Measurements from ENCODE around the gene BTBD7. TPM values are rescaled to one million over a fixed set of nuclear protein-coding genes. Genes with fewer than 3 reads are reported as not detected.
"Not testable (repeated sequence)": the region's sequence is repeated elsewhere in the genome, so short reads cannot be mapped to it uniquely, and the experiment has no call there.

Gene BTBD7
- total RNA-seq, 1 donor from 2014 or later = 81.6 TPM

DNA sequence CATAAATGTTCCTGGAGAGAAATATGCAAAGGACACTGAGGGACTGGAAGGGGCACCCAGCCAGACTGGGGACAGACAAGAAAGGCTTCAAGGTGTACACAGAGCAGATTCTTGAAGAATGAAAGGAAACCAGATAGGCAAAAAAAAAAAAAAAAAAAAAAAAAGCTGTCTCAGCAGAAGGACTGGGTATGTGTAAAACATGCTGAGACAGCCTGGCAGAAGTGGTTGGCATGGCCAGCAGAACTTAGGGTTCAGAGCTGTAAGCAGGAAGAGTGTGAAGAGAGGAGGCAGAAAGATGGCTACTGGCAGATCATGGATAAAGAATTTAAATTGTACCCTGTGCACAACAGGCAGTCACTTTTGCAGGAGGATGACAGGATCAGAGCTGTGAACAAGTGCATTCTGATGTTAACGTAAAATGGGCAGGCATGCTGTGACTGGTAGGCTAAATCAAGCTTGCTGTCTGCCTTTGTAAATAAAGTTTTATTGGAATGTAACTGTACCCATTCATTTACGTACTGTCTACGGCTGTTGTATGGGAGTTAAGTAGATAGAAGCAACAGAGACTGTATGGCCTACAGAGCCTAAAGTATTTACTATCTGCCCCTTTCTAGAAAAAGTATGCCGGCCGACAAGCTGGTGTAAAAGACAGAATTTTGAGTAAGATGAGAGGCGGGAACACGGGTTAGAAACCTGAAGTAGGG is 83.6 kb downstream of the BTBD7 start:
- no peak for DNase-seq (ENCODE audit: low read depth)

- DNase-seq (ENCODE audit: low read depth) = no peak
Observed at GRCh38 chr14:93246534-93246933, 86.3 kb downstream of the BTBD7 start.

DNA sequence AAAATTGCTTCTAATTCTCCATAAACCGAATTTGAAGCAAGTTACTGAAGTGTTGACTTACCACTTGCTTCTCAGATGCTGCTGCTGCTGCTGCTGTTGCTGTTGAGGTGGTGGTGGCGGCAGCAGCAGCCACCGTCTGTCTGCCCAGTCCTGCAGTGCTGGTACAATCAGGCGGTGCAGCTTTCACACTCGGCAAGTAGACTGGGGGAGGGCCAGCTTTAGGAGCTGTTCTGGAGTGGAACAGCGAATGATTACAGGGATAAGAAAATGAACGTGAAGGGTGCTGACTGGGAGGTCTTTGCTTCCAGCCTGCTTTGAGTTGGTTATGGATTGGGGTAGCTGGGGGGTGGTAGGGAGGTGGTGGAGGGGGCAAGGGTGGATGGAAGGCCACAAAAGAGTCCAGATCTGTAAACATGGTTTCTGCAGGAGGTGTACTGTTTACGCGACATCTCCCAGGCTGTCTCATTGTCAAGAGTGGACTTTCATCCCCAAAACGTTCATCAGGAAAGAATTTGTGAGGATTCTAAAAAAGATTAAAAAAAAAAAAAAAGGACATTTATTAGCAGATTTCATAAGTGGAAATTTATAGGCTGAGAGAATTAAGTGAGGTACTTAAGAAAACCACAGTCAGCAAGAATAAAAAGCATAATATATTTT is 86.9 kb downstream of the BTBD7 start:
- DNase-seq (ENCODE audit: low read depth) = peak; percentile 52

GRCh38 chr14:93240678-93241000 is 92.2 kb downstream of the BTBD7 start:
- DNase-seq (ENCODE audit: low read depth) = no peak

GRCh38 chr14:93239869-93240677 is 92.8 kb downstream of the BTBD7 start:
- peak; percentile 90 for DNase-seq (ENCODE audit: low read depth)

- peak; percentile 91 for DNase-seq (ENCODE audit: low read depth)
Observed at GRCh38 chr14:93234798-93235197, 98.0 kb downstream of the BTBD7 start.

DNA sequence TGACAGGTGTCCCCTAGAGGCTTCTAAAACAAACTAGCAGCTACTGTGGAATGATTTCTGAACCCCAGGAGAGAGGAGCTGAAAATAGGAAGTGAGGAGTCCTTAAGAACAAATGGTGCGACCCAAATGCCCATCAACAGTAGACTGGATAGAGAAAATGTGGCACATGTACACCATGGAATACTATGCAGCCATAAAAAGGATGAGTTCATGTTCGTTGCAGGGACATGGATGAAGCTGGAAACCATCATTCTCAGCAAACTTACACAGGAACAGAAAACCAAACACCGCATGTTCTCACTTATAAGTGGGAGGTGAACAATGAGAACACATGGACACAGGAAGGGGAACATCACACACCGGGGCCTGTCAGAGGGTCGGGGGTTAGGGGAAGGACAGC is 99.8 kb downstream of the BTBD7 start:
- not testable (repeated sequence) for DNase-seq (ENCODE audit: low read depth)

DNA sequence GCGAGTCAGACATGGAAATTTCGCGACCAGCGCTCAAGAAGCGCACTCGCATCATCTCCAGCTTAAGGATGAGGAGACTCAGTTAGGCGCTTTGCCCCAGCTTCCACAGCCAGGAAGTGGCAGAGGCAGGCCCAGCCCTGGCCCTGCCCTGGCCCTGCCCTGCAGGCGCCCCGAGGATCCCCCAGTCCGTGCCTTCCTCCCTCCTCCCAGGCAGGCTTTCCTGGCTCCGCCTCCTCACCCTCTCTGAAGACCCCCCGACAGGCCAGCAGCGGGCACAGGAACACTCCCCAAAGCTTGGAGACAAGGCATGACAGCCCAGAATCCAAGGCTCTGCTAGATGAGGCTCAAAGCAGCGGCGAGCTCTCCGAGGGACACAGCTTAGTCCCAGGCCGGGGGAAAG is 100.7 kb downstream of the BTBD7 start:
- no peak for DNase-seq (ENCODE audit: low read depth)

DNA sequence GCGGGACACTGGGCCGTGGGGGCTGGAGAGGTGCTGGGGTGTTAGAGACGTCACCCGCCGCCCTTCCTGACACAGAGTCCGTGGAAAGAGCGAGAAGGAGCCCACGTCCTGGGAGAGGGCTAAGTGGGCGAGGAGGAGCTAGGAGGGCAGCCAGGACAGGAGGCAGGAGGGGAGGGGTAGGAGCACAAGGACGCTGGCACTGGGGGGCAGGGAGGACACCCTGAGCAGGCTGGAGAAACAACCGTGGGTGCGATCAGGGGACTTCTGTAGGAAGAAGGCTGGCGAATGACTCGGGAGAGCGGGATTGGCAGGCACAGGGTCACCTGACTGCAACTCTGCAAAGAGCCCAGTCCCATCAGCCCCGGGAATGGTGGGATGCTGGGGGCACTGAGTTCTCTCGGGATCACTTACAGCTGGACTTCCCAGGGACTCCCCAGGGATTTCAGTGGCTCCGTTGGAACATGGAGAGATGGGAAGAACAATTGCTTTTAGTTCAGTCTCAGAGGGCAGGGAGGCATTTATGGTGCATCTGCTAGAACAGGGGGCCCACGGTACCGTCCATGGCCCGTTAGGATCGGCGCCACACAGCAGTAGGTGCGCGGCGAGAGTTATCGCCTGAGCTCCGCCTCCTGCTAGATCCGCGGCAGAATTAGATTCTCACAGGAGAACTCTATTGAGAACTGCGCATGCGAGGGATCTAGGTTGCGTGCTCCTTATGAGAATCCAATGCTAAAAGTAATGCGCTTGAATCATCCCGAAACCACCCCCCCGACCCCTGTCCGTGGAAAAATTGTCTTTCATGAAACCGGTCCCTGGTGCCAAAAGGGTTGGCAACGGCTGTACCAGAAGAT is 101.5 kb downstream of the BTBD7 start:
- DNase-seq (ENCODE audit: low read depth) = peak; percentile 52

GRCh38 chr14:93230539-93230938 is 102.3 kb downstream of the BTBD7 start:
- no peak for DNase-seq (ENCODE audit: low read depth)

GRCh38 chr14:93228550-93228949 is 104.3 kb downstream of the BTBD7 start:
- no peak for DNase-seq (ENCODE audit: low read depth)

DNA sequence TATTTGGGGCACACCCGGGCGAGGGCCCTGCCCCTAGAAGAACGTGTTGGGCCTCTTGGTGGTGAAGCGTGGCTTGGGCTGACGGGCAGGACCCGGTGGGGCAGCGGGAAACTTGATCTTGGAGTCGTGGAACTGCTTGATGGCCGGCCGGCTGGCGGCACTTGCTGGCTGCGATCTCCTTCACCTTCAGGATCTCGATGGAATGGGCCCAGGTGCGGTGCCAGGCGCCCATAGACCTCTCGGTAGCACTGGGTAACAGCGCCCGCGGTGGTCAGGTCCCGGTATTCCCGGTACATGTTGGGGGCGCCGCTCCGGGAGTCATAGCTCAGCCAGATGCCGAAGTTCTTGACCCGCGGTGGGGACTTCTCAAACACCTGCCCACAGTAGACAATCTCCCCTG is 109.3 kb downstream of the BTBD7 start:
- DNase-seq (ENCODE audit: low read depth) = no peak

GRCh38 chr14:93220509-93220908 is 112.3 kb downstream of the BTBD7 start:
- no peak for DNase-seq (ENCODE audit: low read depth)

DNA sequence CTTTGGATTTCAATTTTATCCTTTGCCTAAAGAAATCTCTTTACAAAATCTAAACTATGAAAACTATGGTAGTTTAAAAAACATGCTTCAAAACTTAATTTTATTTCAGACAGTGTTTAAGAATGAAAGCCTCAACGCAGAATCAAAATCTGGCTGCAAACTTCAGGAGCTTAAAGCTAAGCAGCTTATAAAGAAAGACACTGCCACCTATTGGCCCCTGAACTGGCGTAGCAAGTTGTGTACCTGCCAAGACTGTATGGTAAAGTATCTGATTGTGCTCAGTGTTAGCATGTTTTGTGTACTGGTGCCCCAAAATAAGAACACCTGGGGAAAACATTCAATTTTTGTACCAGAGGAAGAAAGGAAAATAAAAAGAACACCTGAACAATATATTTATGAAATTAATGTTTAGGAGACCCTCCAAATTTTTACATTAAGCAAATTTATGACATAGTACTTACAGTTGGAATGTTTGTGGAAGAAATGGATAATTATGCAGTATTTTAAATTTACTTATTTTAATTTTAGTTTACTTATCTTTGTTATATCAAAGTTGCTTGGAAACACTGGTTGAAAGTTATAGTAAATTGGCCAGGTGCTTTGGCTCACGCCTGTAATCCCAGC is 113.6 kb downstream of the BTBD7 start:
- DNase-seq (ENCODE audit: low read depth) = peak; percentile 82

- DNase-seq (ENCODE audit: low read depth) = no peak
Observed at GRCh38 chr14:93214598-93214997, 118.2 kb downstream of the BTBD7 start.

DNA sequence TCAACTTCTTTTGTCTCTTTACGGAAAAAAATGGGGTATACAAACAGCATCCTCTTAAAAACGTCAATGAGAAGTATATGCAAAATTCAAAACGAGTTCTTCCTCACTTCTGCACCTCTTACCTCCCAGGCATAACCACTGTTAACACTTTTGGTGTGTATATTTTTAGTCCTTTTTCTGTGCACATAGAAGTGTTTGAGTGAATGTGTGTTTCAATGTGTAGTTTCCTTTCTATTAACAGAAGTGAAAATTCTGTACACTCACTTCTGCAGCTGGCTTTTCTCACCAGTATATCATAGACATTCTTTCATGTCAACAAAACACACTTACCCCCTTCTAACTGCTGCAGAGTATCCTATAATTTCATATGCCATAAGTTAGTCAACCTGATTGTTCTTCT is 120.4 kb downstream of the BTBD7 start:
- DNase-seq (ENCODE audit: low read depth) = no peak

- DNase-seq (ENCODE audit: low read depth) = peak; percentile 53
Observed at GRCh38 chr14:93207468-93208308, 125.1 kb downstream of the BTBD7 start.

DNA sequence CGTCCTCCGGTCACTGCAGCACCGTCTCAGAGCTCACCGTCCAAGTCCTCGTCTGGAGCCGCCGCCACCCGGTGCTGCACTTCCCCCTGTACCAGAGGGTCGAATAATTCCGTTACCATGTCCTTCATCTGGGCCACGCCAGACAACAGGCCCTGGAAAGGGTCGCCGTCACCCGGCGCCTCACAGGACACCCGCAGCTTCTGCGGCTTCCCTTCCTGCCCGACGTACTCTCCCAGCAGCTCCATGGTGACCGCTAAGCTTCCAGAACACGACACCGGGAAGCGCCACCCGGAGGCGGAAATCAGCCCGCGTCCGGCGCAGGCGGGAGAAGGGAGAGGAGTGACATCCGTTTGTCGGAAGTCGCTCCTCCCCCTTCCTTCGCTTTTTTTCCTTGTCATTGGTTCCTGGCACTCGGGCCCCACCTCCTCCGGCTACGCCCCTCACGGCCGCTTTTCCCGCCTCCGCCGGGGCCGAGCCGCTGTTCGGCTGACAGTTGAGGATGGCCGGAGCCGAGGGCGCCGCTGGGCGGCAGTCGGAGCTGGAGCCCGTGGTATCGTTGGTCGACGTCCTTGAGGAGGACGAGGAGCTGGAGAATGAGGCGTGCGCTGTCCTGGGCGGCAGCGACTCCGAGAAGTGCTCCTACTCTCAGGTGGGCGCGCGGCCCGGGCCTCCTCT is 125.9 kb downstream of the BTBD7 start, which contains the start of the genes GON7 and UBR7:
Gene GON7, minus strand, starts transcription at position 273 of the 675 bp plus-strand sequence. Its CDS starts 28 bp downstream, at position 245.
Gene UBR7, plus strand, starts transcription at position 464 of the 675 bp plus-strand sequence. Its CDS starts 36 bp downstream, at position 500.
- peak; percentile 94 for DNase-seq (ENCODE audit: low read depth)

DNA sequence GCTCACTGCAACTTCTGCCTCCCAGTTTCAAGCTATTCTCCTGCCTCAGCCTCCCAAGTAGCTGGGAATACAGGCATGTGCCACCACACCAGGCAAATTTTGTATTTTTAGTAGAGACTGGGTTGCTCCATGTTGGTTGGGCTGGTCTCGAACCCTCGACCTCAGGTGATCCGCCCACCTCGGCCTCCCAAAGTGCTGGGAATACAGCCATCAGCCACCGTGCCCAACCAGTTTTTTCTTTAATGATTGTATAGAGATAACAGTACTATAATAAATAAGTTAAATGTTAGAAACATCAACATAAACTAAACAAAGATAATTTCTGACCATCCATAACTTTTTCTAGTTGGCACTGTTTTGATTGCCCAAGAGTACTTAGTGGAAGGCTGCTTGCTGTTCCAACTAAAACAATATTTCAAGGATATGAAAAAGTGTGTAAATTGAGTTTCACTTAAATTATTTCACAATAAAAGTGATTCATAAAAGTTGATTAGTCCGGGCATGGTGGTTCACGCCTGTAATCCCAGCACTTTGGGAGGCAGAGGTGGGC is 131.6 kb downstream of the BTBD7 start:
- DNase-seq (ENCODE audit: low read depth) = no peak

Measured in renal cortical epithelial cell (primary cell).